SK-N-SH (cell line): Measurements from ENCODE around the gene PRKD3. TPM values are rescaled to one million over a fixed set of nuclear protein-coding genes. Genes with fewer than 3 reads are reported as not detected.

Experiments used
- CTCF ChIA-PET: fragments of 300-600, 350-600 bp; formaldehyde crosslinking; extraction: SDS; loops from one replicate; lab custom pipeline; 2021; lab: Yijun Ruan, JAX
- POLR2A ChIA-PET: fragments of 350-600 bp; sonication (Branson Sonifier 250); formaldehyde crosslinking; extraction: SDS; loops from one replicate; lab custom pipeline; 2020; ENCODE audit warnings: antibody characterized with exemption, inconsistent platforms; lab: Yijun Ruan, JAX
- DNase-seq: peaks from one replicate; pipeline ENCODE4 v3.0.0; 2012
- H2AFZ ChIP-seq: fragments of 200-600 bp; sonication (generic); 2 replicates; pipeline ENCODE4 v1.8.1; 2016; ENCODE audit warnings: antibody characterized with exemption, mild to moderate bottlenecking, low read depth
- H3F3A ChIP-seq: fragments of 200-600 bp; sonication (generic); replicated peaks from 2 replicates; pipeline ENCODE3; 2016; ENCODE audit warnings: antibody characterized with exemption, mild to moderate bottlenecking; ENCODE audit not compliant: insufficient read depth
- H3K27ac ChIP-seq, 2 experiments: fragments of 200-500 bp in 1 of 2; fragments of 200-600 bp in 1 of 2; sonication (Bioruptor generic) in 1 of 2; sonication (generic), shearing (Covaris generic) in 1 of 2; 2 replicates each; pipeline versions ENCODE4 v1.5.1 to v1.6.1; 2014 to 2016; ENCODE audit warnings: low read depth in 2 of 2, inconsistent platforms in 1 of 2, low read length in 1 of 2, mild to moderate bottlenecking in 1 of 2, mixed read lengths in 1 of 2
- H3K27me3 ChIP-seq: fragments of 200-600 bp; sonication (generic), shearing (Covaris generic); 2 replicates; pipeline ENCODE4 v1.6.1; 2016; ENCODE audit warnings: mixed run types; ENCODE audit not compliant: insufficient read depth
- H3K36me3 ChIP-seq, 2 experiments: fragments of 200-500 bp in 1 of 2; fragments of 200-600 bp in 1 of 2; sonication (Bioruptor generic) in 1 of 2; sonication (generic) in 1 of 2; replicated peaks in 1 of 2; 2 replicates each; pipeline versions ENCODE3 to v1.5.1; 2014 to 2016; ENCODE audit warnings: low read length in 1 of 2, mild to moderate bottlenecking in 1 of 2; ENCODE audit not compliant: insufficient read depth in 2 of 2, control insufficient read depth in 1 of 2
- H3K4me1 ChIP-seq, 2 experiments: fragments of 200-500 bp in 1 of 2; fragments of 200-600 bp in 1 of 2; sonication (Bioruptor generic) in 1 of 2; sonication (generic), shearing (Covaris generic) in 1 of 2; 2 replicates each; pipeline versions ENCODE4 v1.5.1 to v1.6.1; 2014 to 2016; ENCODE audit warnings: low read depth in 1 of 2, low read length in 1 of 2, mixed run types in 1 of 2; ENCODE audit not compliant: insufficient read depth in 2 of 2, control insufficient read depth in 1 of 2
- H3K4me2 ChIP-seq: fragments of 200-600 bp; sonication (generic), shearing (Covaris generic); 2 replicates; pipeline ENCODE4 v1.6.1; 2017; ENCODE audit warnings: mixed run types
- H3K4me3 ChIP-seq, 2 experiments: fragments of 200-500 bp in 1 of 2; fragments of 200-600 bp in 1 of 2; sonication (Bioruptor generic) in 1 of 2; sonication (generic), shearing (Covaris generic) in 1 of 2; 2 replicates each; pipeline versions ENCODE4 v1.5.1 to v1.8.1; 2014 to 2016; ENCODE audit warnings: low read depth in 2 of 2, inconsistent platforms in 1 of 2, low read length in 1 of 2, mild to moderate bottlenecking in 1 of 2, mixed read lengths in 1 of 2, moderate library complexity in 1 of 2
- H3K79me2 ChIP-seq: fragments of 200-600 bp; sonication (generic); 2 replicates; pipeline ENCODE4 v1.8.1; 2017; ENCODE audit warnings: mild to moderate bottlenecking; ENCODE audit not compliant: insufficient read depth
- H3K9ac ChIP-seq: fragments of 200-600 bp; sonication (generic); 2 replicates; pipeline ENCODE4 v1.6.1; 2017; ENCODE audit warnings: mixed run types
- H3K9me2 ChIP-seq: fragments of 200-600 bp; sonication (generic); 2 replicates; pipeline ENCODE4 v1.6.1; 2017; ENCODE audit warnings: mixed run types
- H3K9me3 ChIP-seq: fragments of 200-600 bp; sonication (generic); 2 replicates; pipeline ENCODE4 v1.6.1; 2017; ENCODE audit warnings: mixed run types, mild to moderate bottlenecking, moderate library complexity
- H4K20me1 ChIP-seq: fragments of 200-600 bp; sonication (generic); 2 replicates; pipeline ENCODE4 v1.6.1; 2017; ENCODE audit warnings: mild to moderate bottlenecking, mixed run types; ENCODE audit not compliant: insufficient read depth
- CHD2 ChIP-seq: fragments of 150-350 bp; IDR thresholded peaks from 2 replicates; pipeline ENCODE4 v1.6.1; 2018; ENCODE audit warnings: low read length; ENCODE audit not compliant: partially characterized antibody
- EP300 ChIP-seq, 2 experiments: IDR thresholded peaks; 2 replicates each; pipeline versions ENCODE4 v1.4.0 to v1.6.1; 2012; ENCODE audit warnings: borderline replicate concordance in 1 of 2, low read depth in 1 of 2, low read length in 1 of 2
- EZH2phosphoT487 ChIP-seq: fragments of 200-600 bp; sonication (generic); IDR thresholded peaks from 2 replicates; pipeline ENCODE4 v1.6.1; 2017; ENCODE audit warnings: low read depth, mixed run types, mild to moderate bottlenecking, antibody characterized with exemption, moderate library complexity, borderline replicate concordance
- GABPA ChIP-seq: IDR thresholded peaks from 2 replicates; pipeline ENCODE4 v1.4.0; 2012; ENCODE audit warnings: low read depth, mild to moderate bottlenecking
- GATA2 ChIP-seq: sonication (generic); formaldehyde crosslinking; IDR thresholded peaks from 2 replicates; pipeline ENCODE4 v1.5.0; 2020; ENCODE audit warnings: mild to moderate bottlenecking, missing genetic modification reagents
- JUND ChIP-seq: IDR thresholded peaks from 2 replicates; pipeline ENCODE4 v1.4.0; 2012
- MEF2A ChIP-seq: IDR thresholded peaks from 2 replicates; pipeline ENCODE4 v1.4.0; 2012; ENCODE audit warnings: low read depth, borderline replicate concordance
- MXI1 ChIP-seq: IDR thresholded peaks from 2 replicates; pipeline ENCODE4 v1.6.1; 2012; ENCODE audit warnings: mild to moderate bottlenecking, low read depth, low read length, improper control_type of control experiment
- POLR2AphosphoS5 ChIP-seq: IDR thresholded peaks from 2 replicates; pipeline ENCODE4 v1.6.1; 2012; ENCODE audit warnings: low read depth, low read length
- RFX5 ChIP-seq: IDR thresholded peaks from 2 replicates; pipeline ENCODE4 v1.6.1; 2012; ENCODE audit warnings: mild to moderate bottlenecking, improper control_type of control experiment, low read length
- RXRA ChIP-seq: IDR thresholded peaks from 2 replicates; pipeline ENCODE4 v1.4.0; 2012; ENCODE audit warnings: low read depth, mild to moderate bottlenecking, borderline replicate concordance
- SIN3A ChIP-seq: IDR thresholded peaks from 2 replicates; pipeline ENCODE4 v1.6.1; 2012; ENCODE audit warnings: low read depth, mild to moderate bottlenecking, low read length, moderate library complexity, borderline replicate concordance
- TAF1 ChIP-seq: IDR thresholded peaks from 2 replicates; pipeline ENCODE4 v1.6.1; 2012; ENCODE audit warnings: low read depth, mild to moderate bottlenecking, low read length, moderate library complexity, borderline replicate concordance
- TCF12 ChIP-seq: IDR thresholded peaks from 2 replicates; pipeline ENCODE4 v1.4.0; 2012
- YY1 ChIP-seq: IDR thresholded peaks from 2 replicates; pipeline ENCODE4 v1.4.0; 2012; ENCODE audit warnings: low read depth, mild to moderate bottlenecking
- WGBS: methylation state at CpG from one replicate; pipeline ENCODE4 v1.1.6; 2017; ENCODE audit warnings: low lambda C conversion rate; 5-methylcytosine and 5-hydroxymethylcytosine counted together
- polyA plus RNA-seq, 3 experiments: library from polyadenylated mRNA; depleted of rRNA; stranded (reverse); fragments of >200 nt; gene quantifications; 2 replicates each; pipeline ENCODE4 v1.2.3, GENCODE V29; 2012
- TF ChIP-seq, protein P1 (sequence below): fragments of 200-600 bp; sonication (generic); IDR thresholded peaks from 2 replicates; pipeline ENCODE4 v1.6.1; 2017; ENCODE audit warnings: antibody characterized with exemption, mild to moderate bottlenecking, moderate library complexity
- TF ChIP-seq, protein P2 (sequence below): IDR thresholded peaks from 2 replicates; pipeline ENCODE4 v1.4.0; 2012; ENCODE audit warnings: low read depth, borderline replicate concordance

The PRKD3 gene
- polyA plus RNA-seq, 1 of the 3 experiments (the other 2 are of a cell fraction), result 15.9 TPM

DNA sequence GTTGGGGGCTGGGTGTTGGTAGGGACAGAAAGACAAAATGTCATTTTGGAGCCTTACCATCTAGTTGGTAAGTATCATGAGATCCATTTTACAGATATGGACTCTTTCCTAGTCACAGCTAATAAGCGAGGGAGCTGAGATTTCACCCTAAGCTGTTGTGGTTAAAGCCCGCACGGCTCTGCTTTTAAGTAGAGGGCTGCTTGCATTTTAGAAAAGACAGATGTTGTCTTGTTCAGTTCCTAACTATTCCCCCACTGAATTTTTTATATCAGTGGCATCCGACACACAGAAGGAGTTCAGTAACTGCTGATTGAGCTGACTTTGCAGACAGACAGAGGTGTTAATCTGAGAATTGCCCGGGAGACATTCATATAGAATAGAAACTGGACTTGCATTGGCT, 23.5 kb upstream of the PRKD3 start:
- TF ChIP-seq, protein P1, sequence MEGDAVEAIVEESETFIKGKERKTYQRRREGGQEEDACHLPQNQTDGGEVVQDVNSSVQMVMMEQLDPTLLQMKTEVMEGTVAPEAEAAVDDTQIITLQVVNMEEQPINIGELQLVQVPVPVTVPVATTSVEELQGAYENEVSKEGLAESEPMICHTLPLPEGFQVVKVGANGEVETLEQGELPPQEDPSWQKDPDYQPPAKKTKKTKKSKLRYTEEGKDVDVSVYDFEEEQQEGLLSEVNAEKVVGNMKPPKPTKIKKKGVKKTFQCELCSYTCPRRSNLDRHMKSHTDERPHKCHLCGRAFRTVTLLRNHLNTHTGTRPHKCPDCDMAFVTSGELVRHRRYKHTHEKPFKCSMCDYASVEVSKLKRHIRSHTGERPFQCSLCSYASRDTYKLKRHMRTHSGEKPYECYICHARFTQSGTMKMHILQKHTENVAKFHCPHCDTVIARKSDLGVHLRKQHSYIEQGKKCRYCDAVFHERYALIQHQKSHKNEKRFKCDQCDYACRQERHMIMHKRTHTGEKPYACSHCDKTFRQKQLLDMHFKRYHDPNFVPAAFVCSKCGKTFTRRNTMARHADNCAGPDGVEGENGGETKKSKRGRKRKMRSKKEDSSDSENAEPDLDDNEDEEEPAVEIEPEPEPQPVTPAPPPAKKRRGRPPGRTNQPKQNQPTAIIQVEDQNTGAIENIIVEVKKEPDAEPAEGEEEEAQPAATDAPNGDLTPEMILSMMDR, result no peak
- TF ChIP-seq MXI1, result no peak
- TF ChIP-seq YY1, result no peak
- TF ChIP-seq RXRA, result no peak
- TF ChIP-seq JUND, result no peak
- no peak for TF ChIP-seq SIN3A
- no peak for TF ChIP-seq GABPA
- TF ChIP-seq TAF1, result no peak
- TF ChIP-seq EZH2phosphoT487, result no peak
- no peak for TF ChIP-seq RFX5
- no peak for TF ChIP-seq CHD2
- TF ChIP-seq EP300 (IDR thresholded peaks at IDR 0.05; ENCODE audit: borderline replicate concordance in 1 of 2, low read depth in 1 of 2, low read length in 1 of 2), result no peak
- TF ChIP-seq, protein P2, sequence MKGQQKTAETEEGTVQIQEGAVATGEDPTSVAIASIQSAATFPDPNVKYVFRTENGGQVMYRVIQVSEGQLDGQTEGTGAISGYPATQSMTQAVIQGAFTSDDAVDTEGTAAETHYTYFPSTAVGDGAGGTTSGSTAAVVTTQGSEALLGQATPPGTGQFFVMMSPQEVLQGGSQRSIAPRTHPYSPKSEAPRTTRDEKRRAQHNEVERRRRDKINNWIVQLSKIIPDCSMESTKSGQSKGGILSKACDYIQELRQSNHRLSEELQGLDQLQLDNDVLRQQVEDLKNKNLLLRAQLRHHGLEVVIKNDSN, result no peak
- TF ChIP-seq MEF2A, result no peak
- CTCF ChIA-PET, result interaction anchor here (0.7 to 1.7 kb wide), 6 partner anchors 13 to 324 kb away, joined by 3 to 7 read pairs (median 3); no protein-coding TSS in a partner anchor

DNA sequence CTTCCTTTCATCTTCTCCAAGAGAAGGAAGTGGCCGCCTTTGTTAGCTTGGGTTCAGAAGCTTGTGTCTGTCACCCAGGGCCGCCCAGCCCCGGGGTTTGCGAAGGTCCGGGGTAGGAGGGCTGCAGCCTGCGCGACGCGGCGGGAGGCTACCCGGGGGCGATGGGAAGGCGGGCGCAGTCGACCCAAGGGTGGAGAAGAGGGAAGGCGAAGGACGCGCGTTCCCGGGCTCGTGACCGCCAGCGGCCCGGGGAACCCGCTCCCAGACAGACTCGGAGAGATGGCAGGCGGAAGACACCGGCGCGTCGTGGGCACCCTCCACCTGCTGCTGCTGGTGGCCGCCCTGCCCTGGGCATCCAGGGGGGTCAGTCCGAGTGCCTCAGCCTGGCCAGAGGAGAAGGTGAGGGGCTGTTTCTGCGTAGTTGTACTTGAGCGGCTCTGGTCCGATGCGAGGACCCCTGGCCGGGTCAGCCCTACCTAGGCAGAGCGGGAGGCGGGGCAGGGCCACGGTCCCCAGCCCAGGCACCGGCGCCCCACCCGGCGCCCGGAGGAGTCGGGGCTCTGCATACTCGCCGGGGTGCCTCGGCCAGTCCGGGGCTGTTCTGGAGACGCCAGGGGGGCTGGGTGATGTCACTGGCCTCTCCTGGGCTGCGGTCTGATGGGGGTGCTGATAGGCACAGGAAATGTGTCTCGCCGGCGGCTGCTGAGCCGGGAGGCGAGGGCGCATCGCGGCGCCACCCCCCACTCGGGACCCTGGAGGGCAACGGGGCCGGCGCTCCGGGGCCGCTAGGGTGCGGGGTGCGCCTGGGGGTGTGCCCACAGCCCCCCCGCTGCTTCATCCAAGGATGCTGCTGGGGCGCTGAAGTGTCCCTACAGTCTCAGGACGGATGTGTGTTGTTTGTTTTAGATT, 20.1 kb upstream of the PRKD3 start, which contains the start of gene QPCT:
QPCT (plus strand) TSS at position 178 of the 909 bp plus-strand sequence; CDS start at position 280, 102 bp downstream.
- Histone ChIP-seq H2AFZ (peak within 1 kb of the TSS; percentile 80), H3K27me3 (no peaks in the 10 kb centered on the region), H3K9me3 (no peaks in the 10 kb centered on the region), H3K4me2 (peak within 1 kb of the TSS; percentile 54), H3K9me2 (no peaks in the 10 kb centered on the region), H3K79me2 (no peaks in the 10 kb centered on the region), H3K9ac (no peak within 1 kb of the TSS), H3K27ac (peak within 1 kb of the TSS; percentile 36 to 39; a peak in 3 of 4 replicates), H3K36me3 (no peaks in the 10 kb centered on the region), H3F3A (peaks cover 6% of the 10 kb centered on the region), H4K20me1 (no peaks in the 10 kb centered on the region), H3K4me3 (peak within 1 kb of the TSS; percentile 35 to 43), H3K4me1 (peaks cover 8% of the 10 kb centered on the region in 2 experiments; a peak in 2 of 4 replicates)
- 58% methylated on average over 37 of the region's 73 CpGs for WGBS
- DNase-seq, result peak; percentile 88
- TF ChIP-seq TCF12 (peak; percentile 34; the same call in 1 of the 2 replicates), GATA2 (peak; percentile 44; the same call in 1 of the 2 replicates), POLR2AphosphoS5 (no peak), GABPA (no peak)
- ChIA-PET CTCF (interaction anchor here (0.7 to 2.3 kb wide), 3 partner anchors 14 to 22 kb away, joined by 3 to 6 read pairs (median 3); no protein-coding TSS in a partner anchor), POLR2A (no interaction called here)

More for the DNA sequence above, 23.5 kb upstream of the PRKD3 start:
- Histone ChIP-seq H3K4me1 (peaks cover 7 to 8% of the 10 kb centered on the region in 2 experiments; a peak in 1 of 4 replicates), H2AFZ (no peak overlapping the region), H3K79me2 (no peaks in the 10 kb centered on the region), H3F3A (peaks cover 6% of the 10 kb centered on the region), H3K4me2 (no peak overlapping the region), H4K20me1 (no peaks in the 10 kb centered on the region), H3K9me2 (no peaks in the 10 kb centered on the region), H3K36me3 (no peaks in the 10 kb centered on the region), H3K9me3 (no peaks in the 10 kb centered on the region), H3K4me3 (no peak overlapping the region), H3K9ac (no peak overlapping the region), H3K27me3 (no peaks in the 10 kb centered on the region), H3K27ac (no peak overlapping the region)
- no peak for DNase-seq
- POLR2A ChIA-PET, result no interaction called here
- WGBS, result 86% methylated on average over 5 of the region's 5 CpGs
